HCT116 (cell line): ENCODE results near the gene CLEC16A. TPM values are rescaled to one million over a fixed set of nuclear protein-coding genes. Genes with fewer than 3 reads are reported as not detected.

Experiments used
- ATAC-seq: fragments of 200-7000 bp; cut with Tn5 transposase; 2 replicates; pipeline ENCODE4 v1.9.1; 2020; ENCODE audit warnings: mild to moderate bottlenecking, moderate library complexity
- BruUV-seq: library from RNA; stranded (reverse); fragments of 400-500 nt; replicated peaks from 2 replicates; lab custom pipeline; 2021; lab: Mats Ljungman, UMichigan
- CTCF ChIA-PET: fragments of 300-600 bp; sonication (Branson Sonifier 250); formaldehyde crosslinking; loops from one replicate; lab custom pipeline; 2021; ENCODE audit warnings: antibody characterized with exemption; lab: Charles Lee
- POLR2A ChIA-PET: fragments of 300-600, 350-600 bp; sonication (Branson Sonifier 250); formaldehyde crosslinking; loops from one replicate; lab custom pipeline; 2021; ENCODE audit warnings: antibody characterized with exemption; lab: Charles Lee
- RAD21 ChIA-PET, 2 experiments: fragments of 300-600 bp; sonication (Branson Sonifier 250); formaldehyde crosslinking; loops; one replicate each; lab custom pipeline; 2023; ENCODE audit warnings: low total read pairs in 2 of 2; ENCODE audit not compliant: uncharacterized antibody in 2 of 2, unreplicated experiment in 2 of 2, low non-redundant PET in 1 of 2; lab: Charles Lee
- DNase-seq: peaks from one replicate; pipeline ENCODE4 v3.0.0-alpha.2; 2010; ENCODE audit warnings: low read depth, low spot score
- H2AFZ ChIP-seq: fragments of 200-600 bp; shearing (Covaris generic), sonication (generic); 2 replicates; pipeline ENCODE4 v1.6.1; 2017; ENCODE audit warnings: low read depth, mixed run types, mixed read lengths, antibody characterized with exemption, low read length; ENCODE audit not compliant: poor library complexity, severe bottlenecking
- H3K27ac ChIP-seq: 2 replicates; pipeline ENCODE4 v1.5.1; 2012; ENCODE audit warnings: low read depth, low read length
- H3K27me3 ChIP-seq: fragments of 200-600 bp; sonication (generic); 2 replicates; pipeline ENCODE4 v1.6.1; 2016; ENCODE audit warnings: mixed run types, low read length, mixed read lengths; ENCODE audit not compliant: insufficient read depth
- H3K36me3 ChIP-seq, 2 experiments: fragments of 200-500 bp in 1 of 2; fragments of 200-600 bp in 1 of 2; sonication (Bioruptor generic) in 1 of 2; sonication (generic) in 1 of 2; 2 replicates each; pipeline versions ENCODE4 v1.5.1 to v1.6.1; 2014 to 2016; ENCODE audit warnings: low read length in 2 of 2, inconsistent platforms in 1 of 2, mixed read lengths in 1 of 2, mixed run types in 1 of 2; ENCODE audit not compliant: insufficient read depth in 2 of 2, control insufficient read depth in 1 of 2
- H3K4me1 ChIP-seq, 2 experiments: fragments of 200-600 bp in 1 of 2; sonication (generic) in 1 of 2; 2 replicates each; pipeline versions ENCODE4 v1.5.1 to v1.6.1; 2012 to 2017; ENCODE audit warnings: low read length in 2 of 2, inconsistent platforms in 1 of 2, mild to moderate bottlenecking in 1 of 2, mixed read lengths in 1 of 2, mixed run types in 1 of 2, moderate library complexity in 1 of 2; ENCODE audit not compliant: insufficient read depth in 2 of 2, control insufficient read depth in 1 of 2
- H3K4me2 ChIP-seq: fragments of 200-600 bp; sonication (generic); 2 replicates; pipeline ENCODE4 v1.6.1; 2017; ENCODE audit warnings: mixed run types, low read length, mixed read lengths
- H3K4me3 ChIP-seq, 2 experiments: fragments of 200-600 bp in 1 of 2; sonication (generic) in 1 of 2; replicated peaks in 1 of 2; 2 replicates each; pipeline ENCODE4 v1.5.1; 2011 to 2016; ENCODE audit warnings: low read length in 2 of 2, control low read depth in 1 of 2, low read depth in 1 of 2, mild to moderate bottlenecking in 1 of 2, mixed read lengths in 1 of 2, mixed run types in 1 of 2
- H3K79me2 ChIP-seq: fragments of 200-600 bp; sonication (generic); 2 replicates; pipeline ENCODE4 v1.6.1; 2017; ENCODE audit warnings: mild to moderate bottlenecking, mixed run types, low read length, moderate library complexity, mixed read lengths; ENCODE audit not compliant: insufficient read depth
- H3K9ac ChIP-seq: fragments of 200-600 bp; sonication (generic); 2 replicates; pipeline ENCODE4 v1.6.1; 2016; ENCODE audit warnings: low read length, mixed read lengths
- H3K9me2 ChIP-seq: fragments of 200-600 bp; sonication (generic), shearing (Covaris generic); 2 replicates; pipeline ENCODE4 v1.6.1; 2017; ENCODE audit warnings: mixed run types, mild to moderate bottlenecking, moderate library complexity; ENCODE audit not compliant: insufficient read depth
- H3K9me3 ChIP-seq, 2 experiments: fragments of 200-500 bp in 1 of 2; fragments of 200-600 bp in 1 of 2; sonication (Bioruptor generic) in 1 of 2; sonication (generic) in 1 of 2; 2 replicates each; pipeline ENCODE4 v1.6.1; 2014 to 2017; ENCODE audit warnings: low read length in 2 of 2, mixed read lengths in 2 of 2, inconsistent platforms in 1 of 2, low read depth in 1 of 2, mild to moderate bottlenecking in 1 of 2, mixed run types in 1 of 2, moderate library complexity in 1 of 2; ENCODE audit not compliant: control insufficient read depth in 1 of 2, insufficient read depth in 1 of 2
- H4K20me1 ChIP-seq: fragments of 200-600 bp; sonication (generic), shearing (Covaris generic); 2 replicates; pipeline ENCODE4 v1.6.1; 2017; ENCODE audit warnings: mixed run types, mild to moderate bottlenecking, moderate library complexity; ENCODE audit not compliant: insufficient read depth
- ATF3 ChIP-seq: IDR thresholded peaks from 2 replicates; pipeline ENCODE4 v1.6.1; 2012
- CTCF ChIP-seq, 3 experiments: fragments of 200-600 bp in 1 of 3; sonication (generic) in 1 of 3; IDR thresholded peaks in 2 of 3; conservative IDR thresholded peaks in 1 of 3; 2 replicates each; pipeline ENCODE4 v1.5.1; 2012 to 2017; ENCODE audit warnings: low read depth in 2 of 3, low read length in 2 of 3, antibody characterized with exemption in 1 of 3, borderline replicate concordance in 1 of 3, control low read depth in 1 of 3, mild to moderate bottlenecking in 1 of 3, mixed read lengths in 1 of 3, mixed run types in 1 of 3, moderate library complexity in 1 of 3; ENCODE audit not compliant: insufficient read depth in 1 of 3
- EGR1 ChIP-seq: IDR thresholded peaks from 2 replicates; pipeline ENCODE4 v1.6.1; 2012; ENCODE audit warnings: low read depth
- ELF1 ChIP-seq: IDR thresholded peaks from 2 replicates; pipeline ENCODE4 v1.6.1; 2012; ENCODE audit warnings: low read depth, borderline replicate concordance
- EZH2 ChIP-seq: fragments of 200-600 bp; sonication (generic); IDR thresholded peaks from 2 replicates; pipeline ENCODE4 v1.6.1; 2017; ENCODE audit warnings: antibody characterized with exemption, mixed run types
- POLR2A ChIP-seq: IDR thresholded peaks from 2 replicates; pipeline ENCODE4 v1.7.0; 2011; ENCODE audit warnings: borderline replicate concordance; ENCODE audit not compliant: insufficient read depth, insufficient read length; ENCODE audit errors: extremely low read depth
- SIN3A ChIP-seq: IDR thresholded peaks from 2 replicates; pipeline ENCODE4 v1.6.1; 2012; ENCODE audit warnings: low read depth
- SP1 ChIP-seq: IDR thresholded peaks from 2 replicates; pipeline ENCODE4 v1.6.1; 2012; ENCODE audit warnings: low read depth
- SRF ChIP-seq: IDR thresholded peaks from 2 replicates; pipeline ENCODE4 v1.6.1; 2012; ENCODE audit warnings: low read depth
- intact Hi-C: fragments of 100-400 bp; cut with micrococcal nuclease; formaldehyde crosslinking; loops from 2 replicates; pipeline ENCODE4 v1.10.0; 2022
- total RNA-seq: library from RNA; stranded (reverse); gene quantifications from one replicate; pipeline ENCODE4 v1.2.1, GENCODE V29; 2021; ENCODE audit not compliant: unreplicated experiment
- TF ChIP-seq, protein P1 (sequence below): IDR thresholded peaks from 2 replicates; pipeline ENCODE4 v1.6.1; 2011; ENCODE audit warnings: mild to moderate bottlenecking, low read length, moderate library complexity; ENCODE audit not compliant: insufficient replicate concordance; ENCODE audit errors: extremely low read depth

Gene CLEC16A
- total RNA-seq, 1 experiment from 2014 or later: 18.0 TPM

DNA sequence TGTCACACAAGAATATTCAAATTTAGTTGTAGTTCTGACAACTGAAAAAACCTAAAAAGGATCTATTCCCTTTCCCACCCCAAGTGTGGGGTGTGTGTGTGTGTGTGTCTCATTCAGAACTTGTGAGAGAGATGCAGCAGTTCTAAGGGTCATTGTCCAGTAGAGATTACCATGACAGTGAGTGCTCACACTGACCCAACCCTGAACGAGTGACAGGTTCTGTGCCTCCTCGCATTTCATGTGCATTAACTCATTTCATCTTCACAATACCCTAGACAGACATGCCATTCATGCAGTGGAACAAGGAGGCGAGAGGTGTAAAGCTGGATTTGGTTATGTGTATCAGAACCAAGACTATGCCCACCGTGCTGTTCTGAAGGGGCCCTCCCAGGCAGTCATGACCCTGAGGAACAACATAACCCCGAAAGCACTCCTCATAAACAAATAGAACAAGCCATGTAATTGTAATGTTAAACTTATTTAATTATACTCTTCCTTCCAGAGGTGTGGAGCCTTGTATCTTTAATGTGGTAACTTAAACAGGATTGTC, 102.1 kb downstream of the CLEC16A start:
- Histone ChIP-seq H3K27me3 (no peaks in the 10 kb centered on the region), H3K79me2 (no peaks in the 10 kb centered on the region), H3K4me3 (no peak overlapping the region), H3K9me3 (no peaks in the 10 kb centered on the region), H3K9ac (no peak overlapping the region), H3K9me2 (no peaks in the 10 kb centered on the region), H2AFZ (no peak overlapping the region), H3K4me2 (no peak overlapping the region), H3K36me3 (no peaks in the 10 kb centered on the region; a peak in 1 of 4 replicates), H3K27ac (no peak overlapping the region)
- intact Hi-C loops: no loop called here
- POLR2A ChIA-PET: no interaction called here
- DNase-seq: no peak
- RAD21 ChIA-PET: no interaction called here
- CTCF ChIA-PET: no interaction called here
- no peak for ATAC-seq
- BruUV-seq: no TSS peak
- no peak for TF ChIP-seq CTCF (IDR thresholded peaks at IDR 0.05 in 2 of 3, conservative IDR thresholded peaks at IDR 0.05 in 1 of 3; ENCODE audit: borderline replicate concordance in 1 of 3, insufficient read depth in 1 of 3, low read depth in 2 of 3, low read length in 2 of 3)
- no peak for TF ChIP-seq EZH2
- no peak for TF ChIP-seq POLR2A
- TF ChIP-seq ATF3: no peak
- TF ChIP-seq EGR1: no peak
- TF ChIP-seq SRF: no peak
- TF ChIP-seq, protein P1, sequence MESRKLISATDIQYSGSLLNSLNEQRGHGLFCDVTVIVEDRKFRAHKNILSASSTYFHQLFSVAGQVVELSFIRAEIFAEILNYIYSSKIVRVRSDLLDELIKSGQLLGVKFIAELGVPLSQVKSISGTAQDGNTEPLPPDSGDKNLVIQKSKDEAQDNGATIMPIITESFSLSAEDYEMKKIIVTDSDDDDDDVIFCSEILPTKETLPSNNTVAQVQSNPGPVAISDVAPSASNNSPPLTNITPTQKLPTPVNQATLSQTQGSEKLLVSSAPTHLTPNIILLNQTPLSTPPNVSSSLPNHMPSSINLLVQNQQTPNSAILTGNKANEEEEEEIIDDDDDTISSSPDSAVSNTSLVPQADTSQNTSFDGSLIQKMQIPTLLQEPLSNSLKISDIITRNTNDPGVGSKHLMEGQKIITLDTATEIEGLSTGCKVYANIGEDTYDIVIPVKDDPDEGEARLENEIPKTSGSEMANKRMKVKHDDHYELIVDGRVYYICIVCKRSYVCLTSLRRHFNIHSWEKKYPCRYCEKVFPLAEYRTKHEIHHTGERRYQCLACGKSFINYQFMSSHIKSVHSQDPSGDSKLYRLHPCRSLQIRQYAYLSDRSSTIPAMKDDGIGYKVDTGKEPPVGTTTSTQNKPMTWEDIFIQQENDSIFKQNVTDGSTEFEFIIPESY: no peak
- no peak for TF ChIP-seq ELF1
- TF ChIP-seq SIN3A: no peak
- TF ChIP-seq SP1: no peak
- TF ChIP-seq, all 23 proteins: peak for 0
- no peaks in the 10 kb centered on the region for H4K20me1 ChIP-seq
- peaks cover 3 to 12% of the 10 kb centered on the region in 2 experiments; a peak in 3 of 4 replicates for H3K4me1 ChIP-seq
